Psoas muscle (tissue), 8 donors: ENCODE measurements around the gene SLCO6A1. TPM values are rescaled to one million over a fixed set of nuclear protein-coding genes. Genes with fewer than 3 reads are reported as not detected.

Experiments used
- ATAC-seq, 4 donors: fragments of 200-7000 bp; cut with Tn5 transposase; one replicate each; pipeline ENCODE4 v1.9.1; 2020; ENCODE audit warnings: moderate library complexity in 3 of 4, mild to moderate bottlenecking in 2 of 4
- DNase-seq, 2 donors: peaks; one replicate each; pipeline ENCODE4 v3.0.0-alpha.2; 2020
- H3K27ac ChIP-seq: fragments of 200-600 bp; one replicate; pipeline ENCODE4 v1.8.0; 2022
- H3K27me3 ChIP-seq, 3 donors: fragments of 200-600 bp in 1 of 3; one replicate each; pipeline versions ENCODE4 v1.6.1 to v1.8.0; 2013 to 2022; ENCODE audit warnings: low read length in 2 of 3, mild to moderate bottlenecking in 2 of 3, moderate library complexity in 1 of 3; ENCODE audit not compliant: insufficient read depth in 3 of 3
- H3K36me3 ChIP-seq, 2 donors: fragments of 200-600 bp in 1 of 2; one replicate each; pipeline versions ENCODE4 v1.6.1 to v1.8.0; 2013 to 2022; ENCODE audit warnings: low read depth in 1 of 2, mild to moderate bottlenecking in 1 of 2, moderate library complexity in 1 of 2; ENCODE audit not compliant: insufficient read depth in 1 of 2
- H3K4me1 ChIP-seq: fragments of 200-600 bp; one replicate; pipeline ENCODE4 v1.8.0; 2022
- H3K4me3 ChIP-seq: fragments of 200-600 bp; one replicate; pipeline ENCODE4 v1.8.0; 2022; ENCODE audit warnings: mild to moderate bottlenecking
- H3K9me3 ChIP-seq: fragments of 200-600 bp; one replicate; pipeline ENCODE4 v1.8.0; 2022
- CTCF ChIP-seq: fragments of 200-600 bp; IDR thresholded peaks from one replicate; pipeline ENCODE4 v1.8.0; 2022; ENCODE audit warnings: antibody characterized with exemption
- WGBS, 3 donors: extraction: QIAGEN DNeasy Blood & Tissue Kit; methylation state at CpG; one replicate each; pipeline versions ENCODE4 v1.1.6 to v1.1.7; 2013; 5-methylcytosine and 5-hydroxymethylcytosine counted together
- intact Hi-C, 2 donors: fragments of 100-400 bp; cut with DNase I; formaldehyde crosslinking; loops; one replicate each; pipeline versions ENCODE4 v1.11.0 to v1.14.2; 2022
- long read RNA-seq, 2 donors: library from polyadenylated mRNA; unstranded; transcript quantifications; one replicate each; pipeline ENCODE4 v2.0.0, GENCODE V29; 2021
- polyA plus RNA-seq, 3 donors: library from polyadenylated mRNA; stranded (reverse); fragments of 200-250 nt; gene quantifications; one replicate each; pipeline ENCODE4 v1.2.3, GENCODE V29; 2013
- total RNA-seq, 4 donors: library from RNA; stranded (reverse); fragmentation: NEBNext Ultra II Directional in 2 of 4; extraction: Animal tissue kit (Norgen Biotek cat#: 25700) in 2 of 4; gene quantifications; one replicate each; pipeline versions ENCODE4 v1.2.1 to v1.2.4, GENCODE V29; 2021 to 2023
- donor health status: healthy with polysubstance abuse.
- donor health status: DM: no; HTN: no; CAD: no; lungs with moderate emphysema.
- donor health status: Bipolar disorder and iron deficiency.
- donor health status: healthy.
- donor health status: DM: yes; HTN: yes; CAD: no.
- donor health status: DM: no; HTN: no; CAD: no.
- donor health status: DM: no; HTN: no; CAD: no.
- donor health status: DM: yes; HTN: yes; CAD: no.

The SLCO6A1 gene
- total RNA-seq (not detected), polyA plus RNA-seq (not detected)
- long read RNA-seq, donor 1: 0 reads
- long read RNA-seq, donor 2: 0 reads

GRCh38 chr5:102498271-102499034, at the start of gene SLCO6A1:
TSS of gene SLCO6A1 (minus strand) at chr5:102499001. CDS start at chr5:102498844, 157 bp downstream.
- Histone ChIP-seq H3K27me3 (no peaks in the 10 kb centered on the region), H3K36me3 (no peaks in the 10 kb centered on the region), H3K9me3 (no peaks in the 10 kb centered on the region), H3K4me3 (no peak within 1 kb of the TSS), H3K27ac (no peak within 1 kb of the TSS), H3K4me1 (no peaks in the 10 kb centered on the region)
- 93 to 94% (median 94%) methylated on average over 43 of the region's 43 CpGs for WGBS, 3 donors
- ATAC-seq (no peak), DNase-seq (peak in 1 of 2 donors; percentile 37)
- no peak for TF ChIP-seq CTCF
- intact Hi-C loops: no loop called here

- TF ChIP-seq CTCF: no peak
- WGBS, 3 donors: 29 to 42% (median 30%) methylated on average over 4 of the region's 4 CpGs
- no peaks in the 10 kb centered on the region for H3K36me3 ChIP-seq
- H3K27me3 ChIP-seq: no peaks in the 10 kb centered on the region
- no peaks in the 10 kb centered on the region for H3K4me1 ChIP-seq
- no peak overlapping the region for H3K27ac ChIP-seq
- H3K4me3 ChIP-seq: no peak overlapping the region
- no peak for ATAC-seq
- no peaks in the 10 kb centered on the region for H3K9me3 ChIP-seq
- DNase-seq: no peak
- intact Hi-C loops: no loop called here
These were observed 48.6 kb upstream of the SLCO6A1 start for GRCh38 chr5:102547141-102548035.

- intact Hi-C loops: no loop called here
- TF ChIP-seq CTCF: no peak
- DNase-seq: no peak
These were observed 46.4 kb upstream of the SLCO6A1 start for GRCh38 chr5:102545175-102545574.

GRCh38 chr5:102542057-102542456, 43.3 kb upstream of the SLCO6A1 start:
- ATAC-seq: no peak
- DNase-seq: no peak
- TF ChIP-seq CTCF: no peak
- no peaks in the 10 kb centered on the region for H3K36me3 ChIP-seq
- 71 to 84% (median 74%) methylated on average over 1 of the region's 1 CpG for WGBS, 3 donors
- no peaks in the 10 kb centered on the region for H3K9me3 ChIP-seq
- H3K27me3 ChIP-seq: no peaks in the 10 kb centered on the region
- no peaks in the 10 kb centered on the region for H3K4me1 ChIP-seq
- intact Hi-C loops: no loop called here
- no peak overlapping the region for H3K27ac ChIP-seq
- no peak overlapping the region for H3K4me3 ChIP-seq

More at GRCh38 chr5:102545175-102545574, 46.4 kb upstream of the SLCO6A1 start:
- Histone ChIP-seq H3K4me1 (no peaks in the 10 kb centered on the region), H3K27me3 (no peaks in the 10 kb centered on the region), H3K36me3 (no peaks in the 10 kb centered on the region), H3K27ac (no peak overlapping the region), H3K9me3 (no peaks in the 10 kb centered on the region), H3K4me3 (no peak overlapping the region)
- no peak for ATAC-seq
- WGBS, 3 donors: 60 to 65% (median 64%) methylated on average over 6 of the region's 6 CpGs
